Anterior cingulate cortex (tissue), 58 donors: ENCODE measurements around the gene KCNMB2.
"Not testable (repeated sequence)": the region's sequence is repeated elsewhere in the genome, so short reads cannot be mapped to it uniquely, and the experiment has no call there.

Experiments used
- DNase-seq, 58 donors: peaks; one replicate each; lab custom pipeline; 2025; lab: John Stamatoyannopoulos, UW

Gene KCNMB2

GRCh38 chr3:178518660-178519396, 17.4 kb upstream of the KCNMB2 start:
- DNase-seq = no peak

- DNase-seq = no peak
These were observed 16.5 kb upstream of the KCNMB2 start for GRCh38 chr3:178519701-178520100.

GRCh38 chr3:178520451-178520850, 15.8 kb upstream of the KCNMB2 start:
- no peak for DNase-seq

DNA sequence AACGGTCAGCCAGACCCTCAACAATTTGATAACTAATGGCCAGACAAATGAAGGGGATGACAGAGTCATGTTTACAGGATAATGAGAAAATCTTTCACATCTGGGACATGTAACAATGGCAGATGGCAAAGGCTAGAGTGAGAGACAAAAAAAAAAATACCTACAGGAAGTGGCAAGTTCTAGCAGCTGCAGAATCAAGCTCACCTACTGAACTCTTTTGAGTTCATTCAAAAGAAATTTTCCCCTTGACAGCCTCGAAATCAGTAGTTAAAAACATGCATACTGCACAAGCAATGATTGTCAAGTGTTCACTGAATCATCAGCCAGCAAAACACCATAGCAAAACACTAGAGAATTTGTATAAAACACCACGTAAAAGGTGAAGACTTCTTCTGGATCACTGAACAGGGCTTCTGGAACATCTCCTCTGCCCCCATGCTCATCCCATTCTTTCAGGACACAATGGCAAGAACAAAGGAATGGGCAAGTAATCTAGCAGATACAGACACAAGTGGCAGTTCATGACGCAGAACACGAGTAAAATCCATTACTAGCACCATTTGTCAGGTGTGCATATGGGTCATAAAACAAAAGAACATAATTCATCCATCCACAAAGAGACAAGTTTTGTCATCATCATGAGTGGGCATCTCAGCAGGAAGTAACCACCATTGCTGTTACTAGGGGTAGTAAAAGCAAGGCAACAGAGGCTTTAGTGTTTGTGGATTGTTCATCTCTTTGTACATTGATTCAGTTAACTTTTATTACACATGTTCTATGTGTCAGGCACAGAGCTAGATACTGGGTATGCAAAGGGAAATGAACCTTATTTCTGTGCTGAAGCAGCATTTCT, 13.8 kb upstream of the KCNMB2 start:
- no peak for DNase-seq

DNA sequence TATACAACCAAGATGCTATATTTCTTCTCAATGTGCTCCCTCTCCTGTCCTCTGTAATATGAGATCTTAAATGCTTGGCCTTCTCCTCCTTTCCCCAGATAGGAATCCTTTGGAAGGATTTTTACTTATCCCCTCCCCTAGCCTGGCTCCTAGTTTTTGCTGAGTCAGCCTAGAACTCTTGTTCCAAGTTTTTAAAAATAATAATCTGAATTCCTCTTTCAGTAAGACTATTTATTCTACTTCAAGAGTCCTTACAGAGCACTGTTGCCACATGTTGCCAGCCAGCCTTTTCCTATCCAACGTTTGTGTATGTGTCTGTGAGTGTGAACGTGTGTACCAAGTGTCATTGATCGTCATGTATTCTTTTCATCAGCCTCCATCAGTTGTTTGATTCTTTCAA, 11.0 kb upstream of the KCNMB2 start:
- DNase-seq = no peak

DNA sequence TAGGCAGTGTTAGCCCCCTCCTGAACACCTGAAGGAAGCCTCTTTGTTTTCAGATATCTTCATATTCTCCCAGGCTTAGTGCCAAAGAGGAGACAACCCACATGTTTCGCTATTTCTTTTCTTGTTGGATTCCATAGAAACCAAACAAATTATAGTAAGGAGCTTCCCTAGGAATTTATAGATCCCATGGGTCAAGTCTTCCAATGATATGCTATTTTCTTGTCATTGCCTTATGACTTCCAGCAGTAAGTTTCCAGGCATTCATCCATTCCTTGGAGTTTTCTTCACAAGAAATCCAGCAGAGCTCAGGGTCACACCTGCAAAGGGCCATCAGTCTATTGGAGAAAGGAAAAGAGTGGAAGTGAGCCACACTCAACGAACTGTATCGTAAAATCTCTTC, 9.9 kb upstream of the KCNMB2 start:
- DNase-seq = no peak

DNA sequence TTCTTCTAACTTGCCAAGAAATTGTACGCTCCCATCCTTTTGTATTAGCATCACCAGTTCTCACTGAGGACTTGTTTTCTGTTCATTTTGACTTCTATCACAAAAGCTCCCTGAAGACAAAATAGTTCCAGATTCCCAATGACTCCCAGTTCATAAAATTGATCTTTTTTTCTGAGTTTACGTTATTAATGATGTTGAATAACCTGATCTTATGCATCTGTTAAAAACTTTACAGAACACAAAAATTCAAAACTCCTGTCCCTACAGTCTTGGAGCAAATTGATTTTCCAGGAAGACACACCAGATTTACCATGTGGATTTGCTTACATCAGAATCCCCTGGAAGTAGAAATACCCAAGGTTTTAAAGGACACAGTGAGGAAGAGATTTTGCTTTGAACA, 8.3 kb upstream of the KCNMB2 start:
- DNase-seq = no peak

GRCh38 chr3:178529606-178530225, 6.5 kb upstream of the KCNMB2 start:
- DNase-seq = no peak

- DNase-seq = no peak
These were observed 3.8 kb upstream of the KCNMB2 start for GRCh38 chr3:178532476-178532875.

DNA sequence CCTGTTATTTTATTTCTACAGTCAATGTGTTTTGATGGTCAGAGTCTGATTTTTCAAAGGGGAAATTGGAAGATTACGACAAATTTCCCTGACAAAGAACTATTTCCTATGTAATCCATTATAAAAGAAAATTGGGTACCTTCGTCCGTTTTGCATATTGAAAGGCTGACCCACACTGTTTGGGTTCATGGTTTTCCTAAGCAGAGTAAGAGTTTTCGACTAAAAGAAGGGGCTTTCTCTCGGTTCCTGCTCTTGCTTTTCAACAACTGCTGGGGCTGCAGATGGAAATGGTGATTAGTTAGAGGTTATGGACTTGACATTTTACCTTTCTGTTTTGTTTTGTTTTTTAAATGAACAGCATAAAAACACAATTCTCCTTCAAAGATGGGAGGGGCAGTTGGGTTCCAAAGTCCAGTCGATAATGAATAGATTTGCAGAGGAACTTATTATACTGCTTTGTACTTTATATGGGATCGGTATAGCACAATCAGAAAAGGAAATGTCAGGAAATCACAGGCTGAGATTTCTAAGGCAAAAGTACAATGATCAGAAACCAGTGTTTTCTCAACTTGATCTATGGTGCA, 978 bp downstream of the KCNMB2 start:
- DNase-seq = no peak

- no peak for DNase-seq
These were observed 1.8 kb downstream of the KCNMB2 start for GRCh38 chr3:178538056-178538455.

GRCh38 chr3:178540184-178540583, 3.9 kb downstream of the KCNMB2 start:
- no peak for DNase-seq

- no peak for DNase-seq
These were observed 9.1 kb downstream of the KCNMB2 start for GRCh38 chr3:178545337-178545736.

GRCh38 chr3:178546079-178546478, 9.8 kb downstream of the KCNMB2 start:
- DNase-seq = no peak

- not testable (repeated sequence) for DNase-seq
These were observed 13.2 kb downstream of the KCNMB2 start for GRCh38 chr3:178549426-178549825.

GRCh38 chr3:178551916-178552321, 15.7 kb downstream of the KCNMB2 start:
- peak in 7 of 58 donors; percentile 9 to 34 (median 12) for DNase-seq

DNA sequence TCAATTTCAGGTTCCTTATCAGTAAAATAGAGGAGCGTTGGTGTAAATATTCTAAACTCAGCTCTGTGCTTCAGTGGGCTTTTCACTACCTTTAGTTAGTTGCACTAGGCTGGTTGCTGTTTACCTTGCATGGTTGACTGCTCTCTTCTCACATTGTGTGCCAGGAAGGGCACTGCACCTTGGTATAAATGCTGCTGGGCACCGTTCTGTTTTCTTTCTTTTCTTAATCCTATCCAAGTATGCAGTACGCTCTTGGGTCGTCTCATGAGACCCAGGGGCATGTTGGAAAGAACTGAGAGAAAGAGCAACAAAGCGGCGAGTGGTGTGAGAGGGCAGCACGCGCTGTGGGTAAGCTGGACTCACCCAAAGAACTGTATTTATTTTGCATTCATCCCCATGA, 22.4 kb downstream of the KCNMB2 start:
- no peak for DNase-seq

DNA sequence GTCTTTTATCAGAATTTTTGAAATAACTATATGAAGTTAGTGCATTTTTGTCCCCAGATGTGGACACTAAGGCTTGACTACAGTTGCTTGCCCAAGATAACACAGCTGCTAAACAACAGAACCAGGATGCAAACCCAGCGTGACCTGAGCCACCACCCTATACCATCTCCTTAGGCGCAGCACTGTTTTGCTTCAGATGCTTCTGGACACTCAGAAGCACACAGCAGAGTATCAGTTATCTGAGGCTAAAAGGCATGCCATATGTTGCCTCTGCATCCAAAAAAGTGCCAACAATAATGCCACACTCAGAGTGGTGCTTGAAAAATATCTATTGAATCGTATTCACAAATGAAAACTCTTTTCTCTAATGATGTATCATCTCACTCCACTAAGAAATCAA, 24.5 kb downstream of the KCNMB2 start:
- DNase-seq = no peak

DNA sequence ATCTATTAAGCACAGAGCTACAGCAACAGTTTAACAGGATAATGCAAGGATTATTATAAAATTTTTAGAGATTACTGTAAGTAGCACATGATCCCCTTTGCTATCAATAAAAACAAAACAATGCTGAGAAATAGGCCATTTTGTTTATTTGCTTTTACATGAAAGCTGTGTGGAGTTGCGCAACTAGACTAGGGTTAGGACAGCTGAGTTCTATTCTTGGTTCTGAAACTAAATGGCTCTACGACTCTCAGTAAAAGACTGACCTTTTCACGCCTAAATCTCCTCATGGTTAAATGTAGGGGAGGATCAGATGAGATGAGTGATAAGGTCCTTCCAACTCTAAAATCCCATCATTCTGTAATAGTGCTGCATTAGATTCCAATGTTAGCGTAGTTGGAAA, 25.0 kb downstream of the KCNMB2 start:
- DNase-seq = no peak

DNA sequence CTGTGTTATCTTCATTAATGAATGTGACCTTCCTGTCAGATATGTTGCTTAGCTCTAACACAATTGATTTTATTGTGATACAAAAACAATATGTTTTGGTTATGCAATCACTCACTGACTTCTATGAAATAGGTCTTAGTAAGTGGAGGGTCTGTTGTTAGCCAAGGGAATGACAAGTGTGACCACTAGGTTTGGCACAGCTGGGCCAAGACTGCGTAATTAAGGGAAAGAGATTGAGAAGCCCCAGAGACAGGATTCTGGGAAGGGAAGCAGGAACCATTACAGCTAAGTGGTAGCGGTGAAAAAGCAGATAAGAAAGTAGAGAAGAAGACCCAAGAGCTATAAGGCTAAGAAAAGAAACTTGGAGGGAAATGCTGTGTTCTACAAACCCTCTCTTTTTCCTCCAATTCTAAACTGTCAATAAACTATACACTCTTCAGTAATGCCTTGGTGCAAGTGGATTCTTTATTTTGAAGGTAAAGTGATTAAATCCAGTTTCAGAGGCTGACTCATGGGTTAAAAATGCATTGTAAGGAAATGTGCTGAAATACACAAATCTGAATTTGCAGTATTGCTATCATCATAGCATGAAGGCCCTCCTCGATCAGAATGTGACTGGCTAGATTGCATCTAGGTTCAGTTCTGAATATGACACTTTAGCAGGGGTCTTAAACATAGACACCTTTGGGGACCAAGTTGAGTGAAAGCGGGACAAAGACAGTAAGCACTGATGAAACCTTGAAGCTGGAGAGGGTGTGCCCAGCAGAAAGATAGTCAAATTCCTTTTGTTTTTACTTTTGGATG, 26.1 kb downstream of the KCNMB2 start:
- no peak for DNase-seq
